Measurements from ENCODE around the gene MARK1. TPM values are rescaled to one million over a fixed set of nuclear protein-coding genes. Genes with fewer than 3 reads are reported as not detected.
A peak's percentile ranks its signal among the peaks of the same experiment; 100 is the strongest.

MARK1 gene
- total RNA-seq, 5 donors from 2014 or later (not counting 1 experiment from before 2014, with no cell fraction given) = not detected

DNA sequence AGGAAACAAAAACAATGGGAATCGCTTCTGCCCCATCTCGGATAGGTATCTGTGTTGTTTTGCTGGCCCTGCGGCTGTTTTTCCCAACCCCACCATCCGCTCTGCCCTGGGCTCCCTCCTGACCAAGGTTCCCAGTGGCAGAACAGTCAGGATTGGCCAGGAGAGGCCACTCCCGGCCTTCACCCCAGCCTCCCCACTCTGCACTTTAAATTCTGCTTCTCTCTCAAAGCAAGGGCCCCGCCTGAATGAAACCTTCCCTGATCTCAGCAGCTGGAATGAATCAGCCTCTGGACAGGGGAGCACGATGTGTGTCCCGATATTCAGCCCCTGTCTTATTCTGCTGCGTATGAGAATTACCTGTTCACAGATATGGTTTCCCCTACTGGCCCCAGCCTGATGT lies 178.5 kb downstream of the MARK1 start:
- Mint-ChIP-seq H3K4me1 (peaks cover 0 to 5% (median 2%) of the 10 kb centered on the region in 3 donors), H3K27ac (no peak overlapping the region), H3K9me3 (no peaks in the 10 kb centered on the region), H3K36me3 (no peaks in the 10 kb centered on the region), H3K27me3 (peaks cover 8 to 9% of the 10 kb centered on the region in 2 donors), H3K4me3 (no peak overlapping the region)
- ChIA-PET POLR2A (no interaction called here), CTCF (no interaction called here)
- DNase-seq (no peak), ATAC-seq (replicated peaks in 1 of 4) (no peak)
- no peaks in the 10 kb centered on the region for H3K4me1 ChIP-seq (ENCODE audit: control insufficient read depth in 1 of 2, extremely low read depth in 1 of 2, insufficient read depth in 2 of 2, low read length in 2 of 2)
- no peaks in the 10 kb centered on the region for H3K9me3 ChIP-seq
- no peak overlapping the region for H3K27ac ChIP-seq (ENCODE audit: low read length)
- H3K27me3 ChIP-seq (replicated peaks in 1 of 2; ENCODE audit: control insufficient read depth in 2 of 2, extremely low read depth in 1 of 2, insufficient read depth in 2 of 2, low read length in 1 of 2) = peaks cover 0 to 28% of the 10 kb centered on the region in 2 experiments
- H3K36me3 ChIP-seq (ENCODE audit: control insufficient read depth in 2 of 2, extremely low read depth in 1 of 2, insufficient read depth in 1 of 2, low read length in 1 of 2) = no peaks in the 10 kb centered on the region
- 77% methylated on average over 9 of the region's 9 CpGs for WGBS (ENCODE audit: insufficient coverage)
- H3K4me3 ChIP-seq (ENCODE audit: control insufficient read depth in 1 of 2, extremely low read depth in 1 of 2, low read length in 1 of 2) = no peak overlapping the region

DNA sequence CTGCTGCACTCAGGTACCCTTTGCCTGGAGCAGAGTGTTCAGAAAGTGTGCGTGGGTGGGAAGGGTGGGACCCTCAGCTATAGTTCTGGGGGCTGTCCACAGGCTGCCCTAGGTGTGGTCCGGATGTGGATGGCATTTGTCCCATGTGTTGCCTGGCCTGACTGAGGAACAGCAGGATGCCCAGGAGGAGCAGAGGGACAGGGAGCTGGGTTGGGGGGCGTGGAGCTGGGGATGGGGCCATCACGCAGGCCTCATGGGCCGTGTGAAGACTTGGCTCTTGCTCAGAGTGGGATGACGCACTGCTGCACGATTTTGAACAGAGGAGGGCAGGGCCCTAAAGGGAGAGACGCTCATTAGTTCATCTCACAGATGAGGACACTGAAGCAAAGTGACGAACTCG lies 179.2 kb downstream of the MARK1 start:
- Histone ChIP-seq H3K4me1 (ENCODE audit: control insufficient read depth in 1 of 2, extremely low read depth in 1 of 2, insufficient read depth in 2 of 2, low read length in 2 of 2) (no peaks in the 10 kb centered on the region), H3K27ac (ENCODE audit: low read length) (no peak overlapping the region), H3K4me3 (ENCODE audit: control insufficient read depth in 1 of 2, extremely low read depth in 1 of 2, low read length in 1 of 2) (no peak overlapping the region), H3K27me3 (replicated peaks in 1 of 2; ENCODE audit: control insufficient read depth in 2 of 2, extremely low read depth in 1 of 2, insufficient read depth in 2 of 2, low read length in 1 of 2) (peaks cover 0 to 28% of the 10 kb centered on the region in 2 experiments), H3K36me3 (ENCODE audit: control insufficient read depth in 2 of 2, extremely low read depth in 1 of 2, insufficient read depth in 1 of 2, low read length in 1 of 2) (no peaks in the 10 kb centered on the region), H3K9me3 (no peaks in the 10 kb centered on the region)
- Mint-ChIP-seq H3K27me3 (peaks cover 5 to 8% of the 10 kb centered on the region in 2 donors), H3K4me1 (peaks cover 0 to 5% (median 2%) of the 10 kb centered on the region in 3 donors), H3K9me3 (no peaks in the 10 kb centered on the region), H3K36me3 (no peaks in the 10 kb centered on the region), H3K4me3 (no peak overlapping the region), H3K27ac (no peak overlapping the region)
- ATAC-seq (replicated peaks in 1 of 4) (no peak), DNase-seq (no peak)
- ChIA-PET CTCF (no interaction called here), POLR2A (no interaction called here)
- 86% methylated on average over 9 of the region's 10 CpGs for WGBS (ENCODE audit: insufficient coverage)

DNA sequence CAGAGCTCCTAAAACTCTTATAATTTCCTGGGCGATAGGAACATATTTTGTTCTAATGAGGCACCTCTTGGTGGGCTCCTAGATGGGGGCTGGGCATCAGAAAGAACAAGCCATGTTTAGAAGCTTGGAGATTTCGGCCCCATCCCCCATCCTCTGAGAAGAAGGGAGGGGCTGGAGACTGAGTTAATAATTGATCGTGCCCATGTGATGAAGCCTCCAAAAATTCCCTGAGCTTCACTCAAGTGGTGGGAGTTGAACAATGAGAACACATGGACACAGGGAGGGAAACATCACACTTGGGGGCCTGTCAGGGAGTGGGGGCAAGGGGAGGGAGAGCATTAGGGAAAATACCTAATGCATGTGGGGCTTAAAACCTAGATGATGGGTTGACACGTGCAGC lies 180.3 kb downstream of the MARK1 start:
- Histone ChIP-seq H3K36me3 (ENCODE audit: control insufficient read depth in 2 of 2, extremely low read depth in 1 of 2, insufficient read depth in 1 of 2, low read length in 1 of 2) (no peaks in the 10 kb centered on the region), H3K9me3 (no peaks in the 10 kb centered on the region), H3K27me3 (replicated peaks in 1 of 2; ENCODE audit: control insufficient read depth in 2 of 2, extremely low read depth in 1 of 2, insufficient read depth in 2 of 2, low read length in 1 of 2) (peaks cover 0 to 25% of the 10 kb centered on the region in 2 experiments), H3K4me3 (ENCODE audit: control insufficient read depth in 1 of 2, extremely low read depth in 1 of 2, low read length in 1 of 2) (no peak overlapping the region), H3K27ac (ENCODE audit: low read length) (no peak overlapping the region), H3K4me1 (ENCODE audit: control insufficient read depth in 1 of 2, extremely low read depth in 1 of 2, insufficient read depth in 2 of 2, low read length in 2 of 2) (no peaks in the 10 kb centered on the region)
- H3K4me1 Mint-ChIP-seq = peaks cover 0 to 5% (median 2%) of the 10 kb centered on the region in 3 donors
- POLR2A ChIA-PET = no interaction called here
- ATAC-seq (replicated peaks in 1 of 4) = no peak
- H3K27ac Mint-ChIP-seq = no peak overlapping the region
- no peaks in the 10 kb centered on the region for H3K9me3 Mint-ChIP-seq
- H3K27me3 Mint-ChIP-seq = peaks cover 3 to 4% of the 10 kb centered on the region in 2 donors
- CTCF ChIA-PET = no interaction called here
- WGBS (ENCODE audit: insufficient coverage) = 100% methylated on average over 2 of the region's 4 CpGs
- H3K36me3 Mint-ChIP-seq = no peaks in the 10 kb centered on the region
- no peak for DNase-seq
- no peak overlapping the region for H3K4me3 Mint-ChIP-seq

GRCh38 chr1:220708936-220709801 lies 181.2 kb downstream of the MARK1 start:
- CTCF ChIA-PET = interaction anchor here in 1 of 2 donors (0.6 kb wide), 1 partner anchor 20 kb away, joined by 3 read pairs; no protein-coding TSS in a partner anchor
- Histone ChIP-seq H3K4me1 (ENCODE audit: control insufficient read depth in 1 of 2, extremely low read depth in 1 of 2, insufficient read depth in 2 of 2, low read length in 2 of 2) (no peaks in the 10 kb centered on the region), H3K36me3 (ENCODE audit: control insufficient read depth in 2 of 2, extremely low read depth in 1 of 2, insufficient read depth in 1 of 2, low read length in 1 of 2) (no peaks in the 10 kb centered on the region), H3K4me3 (ENCODE audit: control insufficient read depth in 1 of 2, extremely low read depth in 1 of 2, low read length in 1 of 2) (no peak overlapping the region), H3K9me3 (no peaks in the 10 kb centered on the region), H3K27ac (ENCODE audit: low read length) (no peak overlapping the region), H3K27me3 (replicated peaks in 1 of 2; ENCODE audit: control insufficient read depth in 2 of 2, extremely low read depth in 1 of 2, insufficient read depth in 2 of 2, low read length in 1 of 2) (peaks cover 0 to 18% of the 10 kb centered on the region in 2 experiments)
- H3K4me3 Mint-ChIP-seq = no peak overlapping the region
- H3K27ac Mint-ChIP-seq = no peak overlapping the region
- H3K4me1 Mint-ChIP-seq = peaks cover 0 to 5% (median 2%) of the 10 kb centered on the region in 3 donors
- peaks cover 0 to 2% of the 10 kb centered on the region in 2 donors for H3K27me3 Mint-ChIP-seq
- no peaks in the 10 kb centered on the region for H3K36me3 Mint-ChIP-seq
- H3K9me3 Mint-ChIP-seq = no peaks in the 10 kb centered on the region
- ATAC-seq (replicated peaks in 1 of 4) (no peak), DNase-seq (no peak)
- 67% methylated on average over 3 of the region's 9 CpGs for WGBS (ENCODE audit: insufficient coverage)
- POLR2A ChIA-PET = no interaction called here

GRCh38 chr1:220710333-220710732 lies 182.4 kb downstream of the MARK1 start:
- H3K27me3 Mint-ChIP-seq = peaks cover 0 to 2% of the 10 kb centered on the region in 2 donors
- 56% methylated on average over 4 of the region's 4 CpGs for WGBS (ENCODE audit: insufficient coverage)
- H3K36me3 ChIP-seq (ENCODE audit: control insufficient read depth in 2 of 2, extremely low read depth in 1 of 2, insufficient read depth in 1 of 2, low read length in 1 of 2) = no peaks in the 10 kb centered on the region
- H3K36me3 Mint-ChIP-seq = no peaks in the 10 kb centered on the region
- peak in 1 of 4 experiments; percentile 26 for ATAC-seq (replicated peaks in 1 of 4)
- no peaks in the 10 kb centered on the region for H3K4me1 ChIP-seq (ENCODE audit: control insufficient read depth in 1 of 2, extremely low read depth in 1 of 2, insufficient read depth in 2 of 2, low read length in 2 of 2)
- H3K27ac Mint-ChIP-seq = no peak overlapping the region
- ChIA-PET POLR2A (no interaction called here), CTCF (interaction anchor here in 1 of 2 donors (1.1 kb wide), 1 partner anchor 17 kb away, joined by 3 read pairs; no protein-coding TSS in a partner anchor)
- H3K4me1 Mint-ChIP-seq = peaks cover 0 to 5% (median 2%) of the 10 kb centered on the region in 3 donors
- H3K27ac ChIP-seq (ENCODE audit: low read length) = no peak overlapping the region
- no peak for DNase-seq
- peaks cover 0 to under 1% (median 0%) of the 10 kb centered on the region in 3 donors for H3K9me3 Mint-ChIP-seq
- H3K9me3 ChIP-seq = no peaks in the 10 kb centered on the region
- H3K27me3 ChIP-seq (replicated peaks in 1 of 2; ENCODE audit: control insufficient read depth in 2 of 2, extremely low read depth in 1 of 2, insufficient read depth in 2 of 2, low read length in 1 of 2) = peaks cover 0 to 16% of the 10 kb centered on the region in 2 experiments
- H3K4me3 Mint-ChIP-seq = no peak overlapping the region
- H3K4me3 ChIP-seq (ENCODE audit: control insufficient read depth in 1 of 2, extremely low read depth in 1 of 2, low read length in 1 of 2) = no peak overlapping the region

DNA sequence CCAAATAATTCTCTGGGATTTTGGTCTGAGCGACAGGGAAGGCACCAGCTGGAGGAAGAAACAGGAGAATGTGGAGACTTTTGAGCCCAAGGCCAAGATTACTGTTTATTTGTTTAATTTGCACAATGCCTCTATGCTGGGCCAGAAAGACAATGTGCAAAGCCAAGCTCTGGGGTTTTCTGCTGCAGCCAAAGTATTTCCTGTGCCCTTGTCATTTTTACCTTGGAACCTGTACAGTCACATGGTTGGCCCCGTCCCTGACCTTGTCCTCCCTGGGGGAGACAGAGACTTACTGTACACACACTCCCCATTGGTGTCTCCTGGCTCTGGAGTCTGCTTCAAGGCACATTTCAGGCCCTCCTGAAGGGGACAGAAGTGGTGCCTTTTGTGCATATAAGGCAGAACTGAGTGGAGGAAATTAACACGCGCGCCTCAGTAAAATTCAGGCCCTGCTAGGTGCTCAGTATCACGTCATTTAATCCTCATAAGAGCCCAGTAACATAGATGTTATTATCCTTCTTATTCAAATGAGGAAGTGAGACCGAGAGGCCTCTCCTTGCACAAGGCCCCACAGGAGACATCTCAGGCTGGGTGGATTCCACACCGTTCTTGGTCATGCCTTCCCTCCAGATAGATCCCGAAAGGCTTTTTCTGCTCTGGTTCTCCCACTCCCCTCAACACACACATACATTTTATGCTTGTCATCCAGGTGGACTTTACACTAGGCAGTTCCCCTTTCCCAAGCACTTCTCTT lies 183.3 kb downstream of the MARK1 start:
- POLR2A ChIA-PET = no interaction called here
- Histone ChIP-seq H3K36me3 (ENCODE audit: control insufficient read depth in 2 of 2, extremely low read depth in 1 of 2, insufficient read depth in 1 of 2, low read length in 1 of 2) (no peaks in the 10 kb centered on the region), H3K27ac (ENCODE audit: low read length) (no peak overlapping the region), H3K27me3 (replicated peaks in 1 of 2; ENCODE audit: control insufficient read depth in 2 of 2, extremely low read depth in 1 of 2, insufficient read depth in 2 of 2, low read length in 1 of 2) (peaks cover 0 to 10% of the 10 kb centered on the region in 2 experiments), H3K9me3 (no peaks in the 10 kb centered on the region), H3K4me1 (ENCODE audit: control insufficient read depth in 1 of 2, extremely low read depth in 1 of 2, insufficient read depth in 2 of 2, low read length in 2 of 2) (no peaks in the 10 kb centered on the region), H3K4me3 (ENCODE audit: control insufficient read depth in 1 of 2, extremely low read depth in 1 of 2, low read length in 1 of 2) (no peak overlapping the region)
- Mint-ChIP-seq H3K36me3 (no peaks in the 10 kb centered on the region), H3K4me3 (no peak overlapping the region), H3K9me3 (peaks cover 0 to 8% (median 4%) of the 10 kb centered on the region in 3 donors), H3K27ac (no peak overlapping the region), H3K4me1 (peaks cover 0 to 5% (median 2%) of the 10 kb centered on the region in 3 donors), H3K27me3 (peaks cover 0 to 2% of the 10 kb centered on the region in 2 donors)
- ATAC-seq (replicated peaks in 1 of 4) = no peak
- CTCF ChIA-PET = interaction anchor here in 1 of 2 donors (1.1 kb wide), 1 partner anchor 18 kb away, joined by 3 read pairs; no protein-coding TSS in a partner anchor
- WGBS (ENCODE audit: insufficient coverage) = 77% methylated on average over 4 of the region's 9 CpGs
- no peak for DNase-seq

All from T-cell (primary cell).